HepG2 (cell line): ENCODE measurements around the gene PRM3. TPM values are rescaled to one million over a fixed set of nuclear protein-coding genes. Genes with fewer than 3 reads are reported as not detected.

Experiments
- CBX1 ChIP-seq: IDR thresholded peaks from one replicate; pipeline ENCODE4 v1.6.1; 2016; ENCODE audit warnings: antibody characterized with exemption, low read depth
- CCAR2 ChIP-seq: fragments of 200-400 bp; formaldehyde crosslinking; optimal IDR thresholded peaks from 2 replicates; pipeline ENCODE3; 2018; ENCODE audit warnings: low read depth, mild to moderate bottlenecking, low read length, moderate library complexity
- DPF2 ChIP-seq: sonication (generic); formaldehyde crosslinking; IDR thresholded peaks from 2 replicates; pipeline ENCODE4 v1.4.0; 2020; ENCODE audit warnings: mild to moderate bottlenecking, low read depth, missing genetic modification reagents, borderline replicate concordance
- EEA1 ChIP-seq: sonication (generic); formaldehyde crosslinking; IDR thresholded peaks from 2 replicates; pipeline ENCODE4 v1.5.1; 2020; ENCODE audit warnings: mild to moderate bottlenecking, missing genetic modification reagents, borderline replicate concordance
- JUN ChIP-seq: sonication (generic); formaldehyde crosslinking; IDR thresholded peaks from 2 replicates; pipeline ENCODE4 v1.4.0; 2020; ENCODE audit warnings: mild to moderate bottlenecking, missing genetic modification reagents
- KDM1A ChIP-seq: IDR thresholded peaks from 2 replicates; pipeline ENCODE4 v1.6.1; 2016; ENCODE audit warnings: missing compliant biosample characterization
- MED13 ChIP-seq: sonication (generic); formaldehyde crosslinking; IDR thresholded peaks from 2 replicates; pipeline ENCODE4 v1.5.0; 2020; ENCODE audit warnings: missing genetic modification reagents
- NFE2 ChIP-seq: sonication (generic); formaldehyde crosslinking; IDR thresholded peaks from 2 replicates; pipeline ENCODE4 v1.4.0; 2020; ENCODE audit warnings: missing genetic modification reagents
- RFXANK ChIP-seq: IDR thresholded peaks from 2 replicates; pipeline ENCODE4 v1.6.1; 2016
- SIN3B ChIP-seq: fragments of 150-350 bp; IDR thresholded peaks from 2 replicates; pipeline ENCODE4 v1.6.1; 2014; ENCODE audit warnings: low read length
- SP1 ChIP-seq, 2 experiments: fragments of 450-650 bp in 1 of 2; sonication (generic) in 1 of 2; formaldehyde crosslinking in 1 of 2; IDR thresholded peaks; 2 replicates each; pipeline versions ENCODE4 v1.4.0 to v1.6.1; 2016 to 2020; ENCODE audit warnings: missing genetic modification reagents in 1 of 2
- THAP11 ChIP-seq: IDR thresholded peaks from 2 replicates; pipeline ENCODE4 v1.6.1; 2016; ENCODE audit warnings: missing biosample characterization, missing genetic modification reagents
- ZBTB7A ChIP-seq: sonication (generic); formaldehyde crosslinking; IDR thresholded peaks from 2 replicates; pipeline ENCODE4 v1.8.0; 2022; ENCODE audit warnings: mild to moderate bottlenecking, missing genetic modification reagents
- ZNF136 ChIP-seq: sonication (generic); formaldehyde crosslinking; IDR thresholded peaks from 2 replicates; pipeline ENCODE4 v1.8.1; 2022; ENCODE audit warnings: low read depth, mild to moderate bottlenecking, moderate library complexity, missing genetic modification reagents
- ZNF205 ChIP-seq: IDR thresholded peaks from 2 replicates; pipeline ENCODE4 v1.6.1; 2018; ENCODE audit warnings: missing biosample characterization, missing genetic modification reagents
- ZNF484 ChIP-seq: sonication (generic); formaldehyde crosslinking; IDR thresholded peaks from 2 replicates; pipeline ENCODE4 v1.5.1; 2020; ENCODE audit warnings: mild to moderate bottlenecking, low read depth, missing genetic modification reagents, borderline replicate concordance
- ZNF607 ChIP-seq: sonication (generic); formaldehyde crosslinking; IDR thresholded peaks from 2 replicates; pipeline ENCODE4 v1.5.1; 2020; ENCODE audit warnings: missing genetic modification reagents, mild to moderate bottlenecking, borderline replicate concordance
- polyA plus RNA-seq, 8 experiments: library from polyadenylated mRNA; depleted of rRNA in 3 of 8; stranded (reverse) in 7 of 8; unstranded in 1 of 8; fragments of >200 nt; fragmentation: Illumina TruSeq in 4 of 8; extraction: Trizol in 4 of 8; gene quantifications; 2 replicates each; pipeline versions ENCODE4 v1.2.1 to v1.2.3, GENCODE V29; 2011 to 2016; ENCODE audit warnings: low read depth in 4 of 8, missing spikeins in 1 of 8, mixed read lengths in 1 of 8; ENCODE audit not compliant: insufficient read depth in 1 of 8
- total RNA-seq, 5 experiments: library from RNA; depleted of rRNA; stranded (reverse); fragments of >200 nt; fragmentation: Illumina TruSeq; extraction: Trizol; gene quantifications; 2 replicates each; pipeline ENCODE4 v1.2.3, GENCODE V29; 2016; ENCODE audit warnings: low read depth in 1 of 5
- TF ChIP-seq, protein P1 (sequence below): sonication (generic); formaldehyde crosslinking; IDR thresholded peaks from 2 replicates; pipeline ENCODE4 v1.4.0; 2020; ENCODE audit warnings: missing genetic modification reagents
- TF ChIP-seq, protein P2 (sequence below): sonication (generic); formaldehyde crosslinking; IDR thresholded peaks from 2 replicates; pipeline ENCODE4 v1.5.1; 2020; ENCODE audit warnings: missing genetic modification reagents, mild to moderate bottlenecking, borderline replicate concordance
- TF ChIP-seq, protein P3 (sequence below): sonication (generic); formaldehyde crosslinking; IDR thresholded peaks from 2 replicates; pipeline ENCODE4 v1.5.0; 2020; ENCODE audit warnings: missing genetic modification reagents, mild to moderate bottlenecking, borderline replicate concordance
- TF ChIP-seq, protein P4 (sequence below), 2 experiments: sonication (generic) in 1 of 2; formaldehyde crosslinking in 1 of 2; IDR thresholded peaks; 2 replicates each; pipeline versions ENCODE4 v1.4.0 to v1.6.1; 2018 to 2020; ENCODE audit warnings: missing genetic modification reagents in 2 of 2, borderline replicate concordance in 1 of 2, low read depth in 1 of 2, mild to moderate bottlenecking in 1 of 2, missing biosample characterization in 1 of 2

The PRM3 gene
- total and polyA plus RNA-seq, 2 of the 13 experiments (the other 11 are each of a cell fraction or from before 2014, with no cell fraction given): not detected

DNA sequence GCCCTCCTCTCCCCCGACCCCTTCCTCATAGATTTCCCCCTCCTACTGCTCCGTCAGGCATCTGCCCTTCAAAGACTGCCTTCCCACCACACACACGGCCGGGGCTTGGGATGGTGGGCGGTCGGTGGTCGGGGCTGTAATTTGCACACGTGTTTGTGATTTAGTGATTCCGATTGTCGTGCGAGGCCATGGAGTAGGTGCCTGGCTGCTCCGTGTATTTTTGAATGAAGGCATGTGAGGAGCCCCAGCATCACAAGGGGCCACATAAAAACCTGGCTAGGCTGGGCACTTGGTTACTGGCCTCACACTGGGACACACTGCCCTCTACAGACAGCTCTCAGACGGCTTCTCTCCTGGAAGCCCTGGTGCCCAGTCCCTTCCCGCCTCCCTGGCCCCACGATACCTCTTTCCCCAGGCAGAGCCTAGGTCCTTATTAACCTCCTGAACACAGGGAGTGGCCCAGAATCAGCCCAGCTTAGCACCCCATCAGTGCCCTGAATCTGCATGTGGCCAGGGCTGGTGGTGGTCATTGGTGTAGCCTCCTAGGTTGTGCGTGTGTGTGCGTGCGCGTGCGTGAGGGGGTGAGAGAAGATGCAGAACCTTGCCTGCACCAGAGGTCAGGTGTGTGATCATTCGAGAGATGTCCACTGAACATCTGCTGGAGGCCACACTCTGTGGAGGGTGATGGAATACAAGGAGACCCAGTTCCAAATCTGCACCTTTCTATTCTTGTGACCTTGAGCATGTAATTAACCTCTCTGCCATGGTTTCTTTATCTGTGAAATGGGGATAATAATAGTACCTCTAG, 16.1 kb downstream of the PRM3 start (continued):
- TF ChIP-seq, protein P1, sequence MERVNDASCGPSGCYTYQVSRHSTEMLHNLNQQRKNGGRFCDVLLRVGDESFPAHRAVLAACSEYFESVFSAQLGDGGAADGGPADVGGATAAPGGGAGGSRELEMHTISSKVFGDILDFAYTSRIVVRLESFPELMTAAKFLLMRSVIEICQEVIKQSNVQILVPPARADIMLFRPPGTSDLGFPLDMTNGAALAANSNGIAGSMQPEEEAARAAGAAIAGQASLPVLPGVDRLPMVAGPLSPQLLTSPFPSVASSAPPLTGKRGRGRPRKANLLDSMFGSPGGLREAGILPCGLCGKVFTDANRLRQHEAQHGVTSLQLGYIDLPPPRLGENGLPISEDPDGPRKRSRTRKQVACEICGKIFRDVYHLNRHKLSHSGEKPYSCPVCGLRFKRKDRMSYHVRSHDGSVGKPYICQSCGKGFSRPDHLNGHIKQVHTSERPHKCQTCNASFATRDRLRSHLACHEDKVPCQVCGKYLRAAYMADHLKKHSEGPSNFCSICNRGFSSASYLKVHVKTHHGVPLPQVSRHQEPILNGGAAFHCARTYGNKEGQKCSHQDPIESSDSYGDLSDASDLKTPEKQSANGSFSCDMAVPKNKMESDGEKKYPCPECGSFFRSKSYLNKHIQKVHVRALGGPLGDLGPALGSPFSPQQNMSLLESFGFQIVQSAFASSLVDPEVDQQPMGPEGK (CRISPR knock-in tag): no peak; the same call in 1 of the 2 replicates
- no peak for TF ChIP-seq NFE2 (CRISPR knock-in tag)
- no peak for TF ChIP-seq ZNF607
- TF ChIP-seq SIN3B: peak; percentile 48; the same call in 1 of the 2 replicates
- no peak for TF ChIP-seq RFXANK
- TF ChIP-seq SP1 (IDR thresholded peaks at IDR 0.05): no peak
- TF ChIP-seq SP1 (CRISPR knock-in tag; IDR thresholded peaks at IDR 0.05): no peak
- TF ChIP-seq CCAR2: peak; percentile 8
- peak; percentile 83 for TF ChIP-seq ZBTB7A (CRISPR knock-in tag)
- TF ChIP-seq CBX1: peak; percentile 70
- peak; percentile 33 for TF ChIP-seq DPF2 (CRISPR knock-in tag)
- TF ChIP-seq THAP11: peak; percentile 30; the same call in 1 of the 2 replicates
- peak; percentile 81; the same call in 1 of the 2 replicates for TF ChIP-seq EEA1 (CRISPR knock-in tag)
- no peak for TF ChIP-seq ZNF205
- TF ChIP-seq MED13 (CRISPR knock-in tag): peak; percentile 45; the same call in 1 of the 2 replicates
- TF ChIP-seq, protein P2, sequence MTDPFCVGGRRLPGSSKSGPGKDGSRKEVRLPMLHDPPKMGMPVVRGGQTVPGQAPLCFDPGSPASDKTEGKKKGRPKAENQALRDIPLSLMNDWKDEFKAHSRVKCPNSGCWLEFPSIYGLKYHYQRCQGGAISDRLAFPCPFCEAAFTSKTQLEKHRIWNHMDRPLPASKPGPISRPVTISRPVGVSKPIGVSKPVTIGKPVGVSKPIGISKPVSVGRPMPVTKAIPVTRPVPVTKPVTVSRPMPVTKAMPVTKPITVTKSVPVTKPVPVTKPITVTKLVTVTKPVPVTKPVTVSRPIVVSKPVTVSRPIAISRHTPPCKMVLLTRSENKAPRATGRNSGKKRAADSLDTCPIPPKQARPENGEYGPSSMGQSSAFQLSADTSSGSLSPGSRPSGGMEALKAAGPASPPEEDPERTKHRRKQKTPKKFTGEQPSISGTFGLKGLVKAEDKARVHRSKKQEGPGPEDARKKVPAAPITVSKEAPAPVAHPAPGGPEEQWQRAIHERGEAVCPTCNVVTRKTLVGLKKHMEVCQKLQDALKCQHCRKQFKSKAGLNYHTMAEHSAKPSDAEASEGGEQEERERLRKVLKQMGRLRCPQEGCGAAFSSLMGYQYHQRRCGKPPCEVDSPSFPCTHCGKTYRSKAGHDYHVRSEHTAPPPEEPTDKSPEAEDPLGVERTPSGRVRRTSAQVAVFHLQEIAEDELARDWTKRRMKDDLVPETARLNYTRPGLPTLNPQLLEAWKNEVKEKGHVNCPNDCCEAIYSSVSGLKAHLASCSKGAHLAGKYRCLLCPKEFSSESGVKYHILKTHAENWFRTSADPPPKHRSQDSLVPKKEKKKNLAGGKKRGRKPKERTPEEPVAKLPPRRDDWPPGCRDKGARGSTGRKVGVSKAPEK: 0 out of 2 replicates have a peak, but pooled peaks have one; percentile 69
- TF ChIP-seq ZNF136 (CRISPR knock-in tag): peak; percentile 90; the same call in 1 of the 2 replicates
- TF ChIP-seq, protein P3, sequence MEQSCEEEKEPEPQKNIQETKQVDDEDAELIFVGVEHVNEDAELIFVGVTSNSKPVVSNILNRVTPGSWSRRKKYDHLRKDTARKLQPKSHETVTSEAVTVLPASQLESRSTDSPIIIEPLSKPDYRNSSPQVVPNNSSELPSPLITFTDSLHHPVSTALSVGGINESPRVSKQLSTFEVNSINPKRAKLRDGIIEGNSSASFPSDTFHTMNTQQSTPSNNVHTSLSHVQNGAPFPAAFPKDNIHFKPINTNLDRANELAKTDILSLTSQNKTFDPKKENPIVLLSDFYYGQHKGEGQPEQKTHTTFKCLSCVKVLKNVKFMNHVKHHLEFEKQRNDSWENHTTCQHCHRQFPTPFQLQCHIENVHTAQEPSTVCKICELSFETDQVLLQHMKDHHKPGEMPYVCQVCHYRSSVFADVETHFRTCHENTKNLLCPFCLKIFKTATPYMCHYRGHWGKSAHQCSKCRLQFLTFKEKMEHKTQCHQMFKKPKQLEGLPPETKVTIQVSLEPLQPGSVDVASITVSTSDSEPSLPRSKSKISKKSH (CRISPR knock-in tag): 0 out of 2 replicates have a peak, but pooled peaks have one; percentile 46
- TF ChIP-seq JUN (CRISPR knock-in tag): 0 out of 2 replicates have a peak, but pooled peaks have one; percentile 34
- TF ChIP-seq KDM1A (CRISPR knock-in tag): no peak
- TF ChIP-seq ZNF484 (CRISPR knock-in tag): peak; percentile 43; the same call in 1 of the 2 replicates
- TF ChIP-seq, protein P4, sequence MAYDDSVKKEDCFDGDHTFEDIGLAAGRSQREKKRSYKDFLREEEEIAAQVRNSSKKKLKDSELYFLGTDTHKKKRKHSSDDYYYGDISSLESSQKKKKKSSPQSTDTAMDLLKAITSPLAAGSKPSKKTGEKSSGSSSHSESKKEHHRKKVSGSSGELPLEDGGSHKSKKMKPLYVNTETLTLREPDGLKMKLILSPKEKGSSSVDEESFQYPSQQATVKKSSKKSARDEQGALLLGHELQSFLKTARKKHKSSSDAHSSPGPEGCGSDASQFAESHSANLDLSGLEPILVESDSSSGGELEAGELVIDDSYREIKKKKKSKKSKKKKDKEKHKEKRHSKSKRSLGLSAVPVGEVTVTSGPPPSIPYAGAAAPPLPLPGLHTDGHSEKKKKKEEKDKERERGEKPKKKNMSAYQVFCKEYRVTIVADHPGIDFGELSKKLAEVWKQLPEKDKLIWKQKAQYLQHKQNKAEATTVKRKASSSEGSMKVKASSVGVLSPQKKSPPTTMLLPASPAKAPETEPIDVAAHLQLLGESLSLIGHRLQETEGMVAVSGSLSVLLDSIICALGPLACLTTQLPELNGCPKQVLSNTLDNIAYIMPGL (CRISPR knock-in tag; IDR thresholded peaks at IDR 0.05; ENCODE audit: borderline replicate concordance in 1 of 2, low read depth in 1 of 2): peak; percentile 96 to 98
